H1 (cell line): ENCODE results near the gene POTEI. TPM values are rescaled to one million over a fixed set of nuclear protein-coding genes. Genes with fewer than 3 reads are reported as not detected.
"Not testable (repeated sequence)": the region's sequence is repeated elsewhere in the genome, so short reads cannot be mapped to it uniquely, and the experiment has no call there.

Source experiments
- CTCF ChIA-PET: fragments of 300-600 bp; sonication (Branson Sonifier 250); formaldehyde crosslinking; loops from one replicate; lab custom pipeline; 2021; ENCODE audit not compliant: partially characterized antibody; lab: Charles Lee
- POLR2A ChIA-PET: fragments of 300-600 bp; sonication (Branson Sonifier 250); formaldehyde crosslinking; loops from one replicate; lab custom pipeline; 2021; ENCODE audit warnings: inconsistent platforms; ENCODE audit not compliant: partially characterized antibody; lab: Charles Lee
- DNase-seq, 2 experiments: peaks; one replicate each; pipeline versions ENCODE4 v3.0.0 to v3.0.0-alpha.2; 2010 to 2022; ENCODE audit warnings: low spot score in 2 of 2, low read depth in 1 of 2, mixed read lengths in 1 of 2
- FAIRE-seq: peaks from 2 replicates; lab custom pipeline; 2011; peaks lifted over from hg19 to GRCh38; lab: Jason Lieb, UNC
- H2AFZ ChIP-seq: 2 replicates; pipeline ENCODE4 v1.8.1; 2012; ENCODE audit warnings: low read length, inconsistent platforms
- H2AK5ac ChIP-seq: 2 replicates; pipeline ENCODE4 v1.6.1; 2013; ENCODE audit warnings: low read depth, low read length
- H2BK120ac ChIP-seq: replicated peaks from 2 replicates; pipeline ENCODE3; 2013; ENCODE audit warnings: low read depth, low read length, inconsistent platforms
- H2BK12ac ChIP-seq: 2 replicates; pipeline ENCODE4 v1.6.1; 2013; ENCODE audit warnings: low read depth, low read length
- H2BK15ac ChIP-seq: 2 replicates; pipeline ENCODE4 v1.6.1; 2013; ENCODE audit warnings: low read length
- H2BK20ac ChIP-seq: 2 replicates; pipeline ENCODE4 v1.6.1; 2013; ENCODE audit warnings: low read length
- H2BK5ac ChIP-seq: 2 replicates; pipeline ENCODE4 v1.6.1; 2013; ENCODE audit warnings: low read depth, low read length
- H3K14ac ChIP-seq: 2 replicates; pipeline ENCODE4 v1.6.1; 2013; ENCODE audit warnings: inconsistent platforms; ENCODE audit not compliant: insufficient read length
- H3K18ac ChIP-seq: 2 replicates; pipeline ENCODE4 v1.6.1; 2013; ENCODE audit warnings: low read length; ENCODE audit errors: extremely low read depth
- H3K23ac ChIP-seq: 2 replicates; pipeline ENCODE4 v1.6.1; 2013; ENCODE audit warnings: inconsistent platforms; ENCODE audit not compliant: insufficient read length
- H3K23me2 ChIP-seq: 2 replicates; pipeline ENCODE4 v1.6.1; 2013; ENCODE audit warnings: low read depth, low read length
- H3K27ac ChIP-seq: 2 replicates; pipeline ENCODE4 v1.6.1; 2011; ENCODE audit warnings: low read depth, low read length, inconsistent platforms
- H3K27me3 ChIP-seq, 4 experiments: replicated peaks in 1 of 4; 1 replicate in 1 of 4; 2 replicates in 3 of 4; pipeline versions ENCODE4 v1.6.1 to v1.8.1; 2011 to 2013; ENCODE audit warnings: low read length in 3 of 4, mild to moderate bottlenecking in 3 of 4, inconsistent platforms in 2 of 4, mixed read lengths in 2 of 4, moderate library complexity in 1 of 4; ENCODE audit not compliant: control insufficient read depth in 3 of 4, insufficient read depth in 3 of 4; ENCODE audit errors: extremely low read depth in 1 of 4
- H3K36me3 ChIP-seq, 4 experiments: 2 replicates each; pipeline versions ENCODE4 v1.6.1 to v1.8.1; 2011 to 2013; ENCODE audit warnings: mild to moderate bottlenecking in 4 of 4, low read length in 3 of 4, moderate library complexity in 2 of 4, control low read depth in 1 of 4, inconsistent platforms in 1 of 4; ENCODE audit not compliant: insufficient read depth in 4 of 4, control insufficient read depth in 2 of 4
- H3K4ac ChIP-seq: replicated peaks from 2 replicates; pipeline ENCODE3; 2013; ENCODE audit warnings: low read length, low read depth, mixed read lengths, inconsistent platforms; ENCODE audit not compliant: insufficient read length
- H3K4me1 ChIP-seq, 4 experiments: replicated peaks in 1 of 4; 1 replicate in 1 of 4; 2 replicates in 3 of 4; pipeline versions ENCODE4 v1.6.1 to v1.8.1; 2011 to 2013; ENCODE audit warnings: low read length in 3 of 4, inconsistent platforms in 2 of 4, mixed read lengths in 1 of 4; ENCODE audit not compliant: insufficient read depth in 4 of 4, control insufficient read depth in 3 of 4
- H3K4me2 ChIP-seq, 2 experiments: 2 replicates each; pipeline versions ENCODE4 v1.6.1 to v1.8.1; 2011 to 2013; ENCODE audit warnings: low read depth in 2 of 2, low read length in 2 of 2, control low read depth in 1 of 2, inconsistent platforms in 1 of 2, mild to moderate bottlenecking in 1 of 2; ENCODE audit not compliant: insufficient read depth in 1 of 2
- H3K4me3 ChIP-seq, 4 experiments: fragments of 200-600, 300-600 bp in 1 of 4; sonication (generic), shearing (Covaris generic), sonication (Bioruptor Twin) in 1 of 4; 2 replicates each; pipeline versions ENCODE4 v1.5.1 to v1.8.1; 2011 to 2016; ENCODE audit warnings: low read length in 4 of 4, low read depth in 3 of 4, control low read depth in 2 of 4, inconsistent platforms in 2 of 4, mild to moderate bottlenecking in 2 of 4, mixed read lengths in 1 of 4, moderate library complexity in 1 of 4; ENCODE audit not compliant: insufficient read depth in 2 of 4; ENCODE audit errors: extremely low read depth in 1 of 4
- H3K56ac ChIP-seq: replicated peaks from 2 replicates; pipeline ENCODE3; 2013; ENCODE audit warnings: low read depth, mild to moderate bottlenecking, mixed read lengths, low read length, inconsistent platforms; ENCODE audit not compliant: insufficient read length
- H3K79me1 ChIP-seq: 2 replicates; pipeline ENCODE4 v1.6.1; 2013; ENCODE audit warnings: low read depth, low read length, control low read depth
- H3K79me2 ChIP-seq, 2 experiments: 2 replicates each; pipeline versions ENCODE4 v1.6.1 to v1.8.1; 2012 to 2013; ENCODE audit warnings: low read length in 2 of 2, mild to moderate bottlenecking in 2 of 2, inconsistent platforms in 1 of 2; ENCODE audit not compliant: insufficient read depth in 2 of 2, control insufficient read depth in 1 of 2
- H3K9ac ChIP-seq, 4 experiments: replicated peaks in 1 of 4; 1 replicate in 1 of 4; 2 replicates in 3 of 4; pipeline versions ENCODE4 v1.6.1 to v1.8.1; 2011 to 2013; ENCODE audit warnings: low read depth in 3 of 4, low read length in 3 of 4, control low read depth in 2 of 4, mild to moderate bottlenecking in 2 of 4, moderate library complexity in 2 of 4, inconsistent platforms in 1 of 4; ENCODE audit errors: extremely low read depth in 1 of 4
- H3K9me3 ChIP-seq, 2 experiments: 2 replicates each; pipeline versions ENCODE4 v1.6.1 to v1.8.1; 2012 to 2013; ENCODE audit warnings: mild to moderate bottlenecking in 2 of 2, moderate library complexity in 2 of 2, control low read depth in 1 of 2, inconsistent platforms in 1 of 2, low read depth in 1 of 2, low read length in 1 of 2, mixed read lengths in 1 of 2; ENCODE audit not compliant: insufficient read depth in 2 of 2
- H4K20me1 ChIP-seq, 2 experiments: replicated peaks in 1 of 2; 2 replicates each; pipeline versions ENCODE3 to v1.8.1; 2011 to 2013; ENCODE audit warnings: inconsistent platforms in 2 of 2, low read length in 2 of 2, mild to moderate bottlenecking in 1 of 2; ENCODE audit not compliant: insufficient read depth in 2 of 2, control insufficient read depth in 1 of 2
- H4K5ac ChIP-seq: 2 replicates; pipeline ENCODE4 v1.6.1; 2013; ENCODE audit warnings: low read length, low read depth, mixed read lengths, inconsistent platforms; ENCODE audit not compliant: insufficient read length
- H4K8ac ChIP-seq: 2 replicates; pipeline ENCODE4 v1.8.0; 2013; ENCODE audit warnings: mild to moderate bottlenecking, moderate library complexity, low read length, inconsistent platforms; ENCODE audit not compliant: insufficient read depth; ENCODE audit errors: extremely low read depth
- H4K91ac ChIP-seq: replicated peaks from 2 replicates; pipeline ENCODE3; 2013; ENCODE audit warnings: low read length, mixed read lengths, inconsistent platforms; ENCODE audit not compliant: insufficient read length
- WGBS, 2 experiments: shearing (Covaris generic) in 1 of 2; methylation state at CpG; one replicate each; pipeline versions ENCODE4 v1.1.6 to v1.1.7; 2013 to 2015; ENCODE audit warnings: low lambda C conversion rate in 2 of 2, mixed read lengths in 2 of 2, inconsistent platforms in 1 of 2, low coverage in 1 of 2, missing lambda C conversion rate in 1 of 2; ENCODE audit not compliant: insufficient replicate concordance in 2 of 2, insufficient coverage in 1 of 2, insufficient read length in 1 of 2; ENCODE audit errors: extremely low coverage in 1 of 2, missing lambda C conversion rate in 1 of 2; 5-methylcytosine and 5-hydroxymethylcytosine counted together
- polyA plus RNA-seq, 7 experiments: library from polyadenylated mRNA; depleted of rRNA in 3 of 7; stranded (reverse) in 5 of 7; unstranded in 2 of 7; fragments of >200 nt in 5 of 7; fragments of 200-250 nt in 2 of 7; gene quantifications; 1 replicate in 5 of 7; 2 replicates in 1 of 7; 4 replicates in 1 of 7; pipeline versions ENCODE4 v1.2.1 to v1.2.3, GENCODE V29; 2011 to 2013; ENCODE audit warnings: missing spikeins in 2 of 7, mixed read lengths in 2 of 7
- total RNA-seq: library from RNA; stranded (reverse); fragmentation: NEBNext Ultra II Directional; extraction: Animal tissue kit (Norgen Biotek cat#: 25700); gene quantifications from 2 replicates; pipeline ENCODE4 v1.2.1, GENCODE V29; 2021

Gene POTEI
- total and polyA plus RNA-seq, 2 of the 8 experiments (the other 6 are each of a cell fraction or from before 2014, with no cell fraction given) = 0.20 TPM

DNA sequence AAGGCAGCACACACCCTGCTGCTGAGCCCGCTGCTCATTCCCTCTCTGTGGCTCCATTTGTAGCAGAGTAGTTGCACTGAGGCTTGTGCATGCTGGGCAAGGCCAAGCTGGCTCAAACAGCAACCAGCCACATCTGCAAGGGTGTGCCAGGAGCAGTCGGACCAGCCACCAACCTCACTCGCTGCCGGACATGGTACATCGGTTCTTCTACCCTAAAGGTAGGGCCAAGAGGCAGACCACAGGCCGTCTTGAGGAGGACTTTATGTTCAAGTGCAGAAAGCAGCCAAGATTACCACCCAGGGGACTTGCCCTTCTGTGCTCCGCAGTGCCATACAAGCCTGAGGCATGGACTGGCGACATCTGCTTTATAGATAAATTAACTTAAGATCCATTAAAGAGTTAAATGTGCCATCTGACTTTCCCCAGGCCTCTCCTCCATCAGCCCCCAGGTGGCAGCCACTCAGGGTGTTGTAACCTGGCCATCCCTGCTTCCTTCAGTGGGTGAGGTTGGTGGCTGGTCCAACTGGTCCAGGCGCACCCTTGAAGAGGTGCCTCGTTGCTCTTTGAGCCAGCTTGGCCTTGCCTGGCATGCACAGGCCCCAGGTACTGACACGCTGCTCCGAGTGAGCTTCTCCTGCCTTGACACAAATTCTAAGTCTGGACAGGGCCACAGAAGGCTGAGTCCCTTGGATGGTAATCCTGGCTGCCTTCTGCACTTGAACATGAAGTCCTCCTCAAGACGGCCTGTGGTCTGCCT is 55.0 kb downstream of the POTEI start:
- H3K27ac ChIP-seq, H3K14ac ChIP-seq, H3K23me2 ChIP-seq, H3K9ac ChIP-seq, H3K18ac ChIP-seq, CTCF ChIA-PET, H4K8ac ChIP-seq, H3K4me1 ChIP-seq, H3K79me1 ChIP-seq, H2AK5ac ChIP-seq, H3K4me3 ChIP-seq, H2AFZ ChIP-seq, H3K4ac ChIP-seq, H3K79me2 ChIP-seq, H3K27me3 ChIP-seq, H4K20me1 ChIP-seq, H2BK5ac ChIP-seq, DNase-seq, H2BK12ac ChIP-seq, H2BK15ac ChIP-seq, H3K23ac ChIP-seq, H4K91ac ChIP-seq, H2BK120ac ChIP-seq, H3K36me3 ChIP-seq, H4K5ac ChIP-seq, POLR2A ChIA-PET, FAIRE-seq, H3K9me3 ChIP-seq, H2BK20ac ChIP-seq, H3K56ac ChIP-seq, H3K4me2 ChIP-seq: not testable (repeated sequence)
- WGBS, 2 experiments = 94% methylated on average over 8 of the region's 13 CpGs; no CpG with 5 or more reads in 1 of the 2 experiments

- H3K4me3 ChIP-seq, H2BK20ac ChIP-seq, H3K18ac ChIP-seq, CTCF ChIA-PET, H3K9me3 ChIP-seq, H3K23ac ChIP-seq, H3K4me1 ChIP-seq, H4K20me1 ChIP-seq, H3K9ac ChIP-seq, H3K79me2 ChIP-seq, H3K27ac ChIP-seq, DNase-seq, H3K4ac ChIP-seq, H4K8ac ChIP-seq, H2AFZ ChIP-seq, FAIRE-seq, H2BK5ac ChIP-seq, H3K23me2 ChIP-seq, H3K36me3 ChIP-seq, H3K14ac ChIP-seq, H3K56ac ChIP-seq, H2AK5ac ChIP-seq, H2BK15ac ChIP-seq, H4K5ac ChIP-seq, H2BK120ac ChIP-seq, H3K27me3 ChIP-seq, H3K4me2 ChIP-seq, H2BK12ac ChIP-seq, H4K91ac ChIP-seq, H3K79me1 ChIP-seq, POLR2A ChIA-PET: not testable (repeated sequence)
- WGBS, 2 experiments = 97% methylated on average over 3 of the region's 5 CpGs; no CpG with 5 or more reads in 1 of the 2 experiments
Observed at GRCh38 chr2:130452897-130453296, 56.2 kb downstream of the POTEI start.
